ENCODE measurements around the gene CYP26B1.

The CYP26B1 gene

GRCh38 chr2:72154386-72154975, 6.8 kb upstream of the CYP26B1 start:
- DNase-seq (ENCODE audit: low read depth) = no peak

GRCh38 chr2:72153924-72154323, 6.3 kb upstream of the CYP26B1 start:
- no peak for DNase-seq (ENCODE audit: low read depth)

GRCh38 chr2:72153026-72153791, 5.5 kb upstream of the CYP26B1 start:
- DNase-seq (ENCODE audit: low read depth) = no peak

- DNase-seq (ENCODE audit: low read depth) = no peak
Observed at GRCh38 chr2:72150861-72151356, 3.2 kb upstream of the CYP26B1 start.

GRCh38 chr2:72150157-72150860, 2.6 kb upstream of the CYP26B1 start:
- peak; percentile 58 for DNase-seq (ENCODE audit: low read depth)

GRCh38 chr2:72149556-72150156, 2.0 kb upstream of the CYP26B1 start:
- DNase-seq (ENCODE audit: low read depth) = no peak

- no peak for DNase-seq (ENCODE audit: low read depth)
Observed at GRCh38 chr2:72148837-72149555, 1.3 kb upstream of the CYP26B1 start.

GRCh38 chr2:72148003-72148836, 558 bp upstream of the CYP26B1 start:
- DNase-seq (ENCODE audit: low read depth) = no peak

- no peak for DNase-seq (ENCODE audit: low read depth)
Observed at GRCh38 chr2:72146347-72147302, 1.0 kb downstream of the CYP26B1 start.

GRCh38 chr2:72145658-72146329, 1.9 kb downstream of the CYP26B1 start:
- DNase-seq (ENCODE audit: low read depth) = no peak

GRCh38 chr2:72145289-72145657, 2.4 kb downstream of the CYP26B1 start:
- DNase-seq (ENCODE audit: low read depth) = no peak

- no peak for DNase-seq (ENCODE audit: low read depth)
Observed at GRCh38 chr2:72144632-72145288, 2.9 kb downstream of the CYP26B1 start.

- no peak for DNase-seq (ENCODE audit: low read depth)
Observed at GRCh38 chr2:72144274-72144631, 3.4 kb downstream of the CYP26B1 start.

GRCh38 chr2:72143441-72144273, 4.0 kb downstream of the CYP26B1 start:
- DNase-seq (ENCODE audit: low read depth) = no peak

- no peak for DNase-seq (ENCODE audit: low read depth)
Observed at GRCh38 chr2:72142570-72143440, 4.9 kb downstream of the CYP26B1 start.

GRCh38 chr2:72141881-72142451, 5.7 kb downstream of the CYP26B1 start:
- no peak for DNase-seq (ENCODE audit: low read depth)

Data from GM04504 (cell line).